IPS DF 6.9 (cell line): ENCODE results near the gene SNX30.
A peak's percentile ranks its signal among the peaks of the same experiment; 100 is the strongest.

Experiments
- DNase-seq: peaks from one replicate; pipeline ENCODE4 v3.0.0-alpha.2; 2013; ENCODE audit warnings: low read depth, low spot score
- H3K27ac ChIP-seq: one replicate; pipeline ENCODE4 v1.5.1; 2013; ENCODE audit warnings: low read length, control low read depth
- H3K27me3 ChIP-seq: 2 replicates; pipeline ENCODE4 v1.6.1; 2013; ENCODE audit warnings: mild to moderate bottlenecking, low read length; ENCODE audit not compliant: control insufficient read depth, insufficient read depth
- H3K36me3 ChIP-seq: 2 replicates; pipeline ENCODE4 v1.6.1; 2013; ENCODE audit warnings: low read length; ENCODE audit not compliant: control insufficient read depth, insufficient read depth
- H3K4me1 ChIP-seq: 2 replicates; pipeline ENCODE4 v1.6.1; 2013; ENCODE audit warnings: low read length; ENCODE audit not compliant: control insufficient read depth, insufficient read depth
- H3K4me3 ChIP-seq: 2 replicates; pipeline ENCODE4 v1.5.1; 2013; ENCODE audit warnings: mild to moderate bottlenecking, low read length
- H3K9me3 ChIP-seq: 2 replicates; pipeline ENCODE4 v1.6.1; 2013; ENCODE audit warnings: low read length, inconsistent platforms; ENCODE audit not compliant: control insufficient read depth, insufficient read depth
- WGBS: extraction: QIAGEN DNeasy Blood & Tissue Kit; methylation state at CpG from one replicate; pipeline ENCODE4 v1.1.7; 2013; ENCODE audit warnings: mixed read lengths, missing lambda C conversion rate; ENCODE audit not compliant: insufficient read length, insufficient coverage; 5-methylcytosine and 5-hydroxymethylcytosine counted together

Gene SNX30

DNA sequence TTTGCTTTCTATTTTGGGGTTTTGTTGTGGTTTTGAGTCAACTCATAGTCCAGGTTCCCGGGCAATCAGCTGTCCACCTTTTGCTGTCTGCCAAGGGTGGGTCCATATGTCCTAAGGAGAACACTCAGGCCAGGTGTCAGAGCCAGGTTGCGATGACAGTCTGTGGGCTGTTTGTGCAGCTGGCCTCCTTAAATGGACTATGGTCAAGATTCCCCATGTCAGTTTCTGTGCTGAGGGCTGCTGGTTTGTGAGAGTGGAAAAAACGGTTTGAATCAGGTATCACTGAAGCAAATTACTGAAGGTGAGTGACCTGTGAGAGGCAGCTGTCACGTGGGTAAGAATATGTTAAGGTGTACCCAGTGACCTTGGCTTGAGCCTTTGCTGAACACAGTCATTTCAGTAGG is 33.0 kb downstream of the SNX30 start:
- Histone ChIP-seq H3K36me3 (no peaks in the 10 kb centered on the region), H3K27ac (no peak overlapping the region), H3K4me3 (no peak overlapping the region), H3K4me1 (no peaks in the 10 kb centered on the region; the same call in 1 of the 2 replicates), H3K9me3 (no peaks in the 10 kb centered on the region), H3K27me3 (no peaks in the 10 kb centered on the region)
- WGBS, result no CpG with 5 or more reads among the region's 4 CpGs
- no peak for DNase-seq

DNA sequence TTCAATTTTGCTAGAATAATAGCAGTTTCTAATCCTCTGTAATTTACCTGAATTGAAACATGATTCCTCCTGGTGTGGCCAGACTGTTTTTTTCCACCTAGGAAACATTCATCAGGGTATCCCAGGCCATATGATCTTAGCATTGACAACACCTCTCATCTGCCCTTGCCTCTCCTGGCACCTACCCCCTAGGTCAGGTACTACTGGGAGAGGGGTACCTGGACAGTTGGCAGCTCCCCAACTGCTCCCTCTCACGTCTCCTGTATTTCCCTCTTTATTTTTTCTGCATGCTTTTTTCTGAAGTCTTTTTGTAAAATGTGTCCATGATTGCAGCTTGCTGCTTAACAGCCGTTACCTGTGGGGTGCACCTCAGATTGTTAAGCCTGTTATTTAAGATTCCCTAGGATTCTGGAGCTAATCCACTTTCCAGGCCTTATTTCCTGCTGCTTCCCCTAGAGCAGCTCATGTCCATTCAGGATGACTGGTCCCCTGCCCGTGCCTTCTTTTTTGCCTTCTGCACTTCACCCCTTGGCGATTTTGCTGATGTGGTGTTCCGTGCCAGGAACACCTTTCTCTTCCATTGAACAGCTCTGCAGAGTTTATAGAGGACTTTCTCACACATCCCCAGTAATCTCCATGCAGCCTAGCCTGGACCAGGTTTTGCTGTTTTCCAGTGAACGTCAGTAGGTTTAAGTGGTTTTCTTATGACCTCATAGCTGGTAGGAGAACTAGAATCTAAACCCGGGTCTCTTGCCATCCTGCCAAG is 33.6 kb downstream of the SNX30 start:
- no peaks in the 10 kb centered on the region for H3K9me3 ChIP-seq
- H3K36me3 ChIP-seq, result no peaks in the 10 kb centered on the region
- H3K27ac ChIP-seq, result no peak overlapping the region
- H3K4me3 ChIP-seq, result no peak overlapping the region
- peak; percentile 13 for DNase-seq
- H3K27me3 ChIP-seq, result no peaks in the 10 kb centered on the region
- no peaks in the 10 kb centered on the region; the same call in 1 of the 2 replicates for H3K4me1 ChIP-seq
- no CpG with 5 or more reads among the region's 7 CpGs for WGBS

DNA sequence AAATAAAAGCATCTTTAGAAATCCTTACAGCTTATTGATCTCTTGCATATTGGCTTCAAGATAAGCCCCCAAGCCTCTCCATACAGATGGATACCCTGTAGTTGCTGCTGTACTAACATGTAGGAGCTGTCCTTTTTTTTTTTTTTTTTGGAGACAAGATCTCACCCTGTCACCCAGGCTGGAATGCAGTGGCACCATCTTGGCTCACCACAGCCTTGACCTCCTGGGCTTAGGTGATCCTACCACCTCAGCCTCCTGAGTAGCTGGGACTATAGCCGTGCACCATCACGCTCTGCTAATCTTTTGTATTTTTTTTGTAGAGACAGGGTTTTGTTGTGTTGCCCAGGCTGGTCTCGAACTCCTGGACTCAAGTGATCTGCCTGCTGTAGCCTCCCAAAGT is 35.4 kb downstream of the SNX30 start:
- H3K9me3 ChIP-seq, result no peaks in the 10 kb centered on the region
- H3K36me3 ChIP-seq, result no peaks in the 10 kb centered on the region
- DNase-seq, result no peak
- WGBS, result no CpG with 5 or more reads among the region's 3 CpGs
- H3K27me3 ChIP-seq, result no peaks in the 10 kb centered on the region
- no peak overlapping the region for H3K27ac ChIP-seq
- H3K4me1 ChIP-seq, result no peaks in the 10 kb centered on the region; the same call in 1 of the 2 replicates
- H3K4me3 ChIP-seq, result no peak overlapping the region

DNA sequence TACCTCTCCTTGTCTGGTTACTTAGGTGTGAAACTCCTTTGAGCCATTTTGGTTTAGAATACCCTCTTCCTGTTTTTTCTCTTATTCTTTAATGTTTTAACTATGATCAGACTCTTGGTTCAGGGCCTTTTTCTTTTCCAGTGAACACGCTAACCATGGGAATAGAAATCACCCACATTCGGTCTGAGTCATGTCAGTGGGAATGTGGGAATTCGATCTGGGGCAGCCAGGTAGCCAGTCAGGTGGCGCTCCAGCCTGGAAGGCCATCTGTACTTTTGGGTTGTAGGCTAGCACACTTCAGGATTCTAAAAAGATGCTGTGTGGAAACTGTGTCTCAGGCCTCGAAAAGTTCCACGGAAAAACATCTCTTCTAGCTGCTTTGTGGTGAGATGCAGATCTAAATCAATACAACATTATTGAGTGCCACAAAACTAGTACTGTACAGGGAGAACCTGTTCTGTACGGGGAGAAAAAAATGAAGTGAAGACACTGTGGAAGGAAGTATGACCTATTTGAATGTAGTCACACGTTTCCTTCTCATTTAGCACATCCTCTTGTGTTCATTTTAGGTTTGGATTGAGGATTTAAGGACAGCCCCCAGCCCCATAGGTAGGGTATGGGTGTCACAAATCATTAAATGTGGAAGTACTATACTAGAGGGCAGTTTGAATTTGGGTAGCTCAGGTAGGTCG is 36.4 kb downstream of the SNX30 start:
- H3K27me3 ChIP-seq, result no peaks in the 10 kb centered on the region
- no peaks in the 10 kb centered on the region for H3K9me3 ChIP-seq
- H3K27ac ChIP-seq, result no peak overlapping the region
- no peaks in the 10 kb centered on the region for H3K36me3 ChIP-seq
- no peak for DNase-seq
- no CpG with 5 or more reads among the region's 9 CpGs for WGBS
- no peaks in the 10 kb centered on the region; the same call in 1 of the 2 replicates for H3K4me1 ChIP-seq
- H3K4me3 ChIP-seq, result no peak overlapping the region

DNA sequence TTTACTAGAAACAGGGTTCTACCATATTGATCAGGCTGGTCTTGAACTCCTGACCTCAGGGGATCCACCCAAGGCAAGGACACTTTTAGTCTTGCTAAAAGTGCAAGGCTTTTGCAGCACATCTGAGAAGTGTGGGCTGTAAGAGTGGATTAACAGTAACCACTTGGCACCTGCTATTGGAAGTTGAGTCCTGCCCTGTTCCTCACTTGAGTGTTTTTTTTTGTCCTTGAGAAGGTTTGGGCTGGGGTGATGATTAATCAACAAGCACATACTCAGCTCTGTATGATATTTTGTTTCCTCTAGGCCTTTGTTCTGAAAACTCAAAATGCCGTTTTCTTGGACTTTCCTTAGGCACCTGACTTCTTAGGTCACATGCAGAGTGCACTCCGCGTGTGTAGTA is 37.4 kb downstream of the SNX30 start:
- H3K36me3 ChIP-seq, result no peaks in the 10 kb centered on the region
- WGBS, result no CpG with 5 or more reads among the region's 3 CpGs
- no peaks in the 10 kb centered on the region for H3K9me3 ChIP-seq
- no peak overlapping the region for H3K4me3 ChIP-seq
- H3K4me1 ChIP-seq, result no peaks in the 10 kb centered on the region; the same call in 1 of the 2 replicates
- DNase-seq, result no peak
- no peaks in the 10 kb centered on the region for H3K27me3 ChIP-seq
- no peak overlapping the region for H3K27ac ChIP-seq

DNA sequence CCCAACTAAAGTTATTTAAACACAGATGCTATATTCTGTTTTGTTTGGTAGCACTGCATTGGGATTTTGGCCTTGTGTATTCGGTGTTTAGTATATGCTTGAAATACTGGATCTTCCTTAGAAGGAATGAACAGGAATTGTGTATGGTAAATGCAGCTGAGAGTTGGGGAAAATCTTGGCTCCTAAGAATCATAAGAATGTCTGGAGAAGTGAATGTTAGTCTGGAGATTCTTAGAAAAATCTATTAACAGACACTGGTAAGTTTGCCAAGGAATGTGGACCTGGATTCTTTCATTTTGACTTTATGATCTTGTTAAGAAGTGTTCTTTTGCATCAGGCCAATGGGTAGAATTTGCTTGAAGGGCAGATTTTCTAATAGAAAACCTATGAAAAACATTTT is 38.9 kb downstream of the SNX30 start:
- H3K27ac ChIP-seq, result no peak overlapping the region
- DNase-seq, result no peak

DNA sequence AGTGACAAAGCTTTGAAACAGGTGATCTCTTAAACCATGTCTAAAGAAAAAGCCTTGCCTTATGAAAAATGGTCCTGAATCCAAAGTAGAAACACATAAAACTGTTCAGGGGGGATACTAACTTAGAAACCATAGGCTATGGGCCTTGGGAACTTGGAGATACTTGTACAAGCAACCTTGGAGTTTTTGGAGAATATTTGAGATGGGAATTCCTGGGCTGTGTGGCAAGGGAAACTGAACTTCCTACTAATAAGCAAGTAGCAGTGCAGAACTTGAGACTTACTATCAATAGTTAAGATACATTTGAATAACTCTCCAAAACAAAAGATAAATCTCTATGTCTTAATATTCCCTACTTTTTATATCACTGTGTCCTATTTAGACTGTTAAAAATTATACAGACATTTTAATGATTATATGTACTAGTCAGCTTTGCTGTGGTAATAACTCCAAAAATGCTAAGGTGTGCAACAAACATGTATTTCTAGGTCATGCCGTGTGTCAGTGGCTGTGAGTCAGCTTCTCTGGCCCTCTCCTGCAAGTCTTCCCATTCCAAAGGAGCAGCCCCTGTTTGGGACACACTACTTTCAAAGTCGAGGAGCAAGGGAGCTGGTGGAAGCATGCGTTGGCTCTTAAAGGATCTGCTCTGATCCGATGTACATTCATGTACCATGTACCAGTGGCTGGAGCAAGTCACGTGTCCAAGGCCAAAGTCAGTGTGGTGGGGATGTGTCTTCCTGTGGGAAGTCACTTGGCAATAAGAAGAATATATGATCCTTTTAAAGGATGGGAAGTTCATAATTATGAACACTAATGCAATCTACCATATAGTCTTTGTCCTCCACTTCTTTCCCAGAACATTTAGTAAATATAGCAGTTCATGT is 39.6 kb downstream of the SNX30 start:
- Histone ChIP-seq H3K27ac (no peak overlapping the region), H3K36me3 (no peaks in the 10 kb centered on the region), H3K4me3 (no peak overlapping the region), H3K27me3 (no peaks in the 10 kb centered on the region), H3K9me3 (no peaks in the 10 kb centered on the region), H3K4me1 (no peaks in the 10 kb centered on the region)
- WGBS, result no CpG with 5 or more reads among the region's 5 CpGs
- no peak for DNase-seq

More for the DNA sequence above, 38.9 kb downstream of the SNX30 start:
- no CpG with 5 or more reads among the region's 1 CpG for WGBS
- Histone ChIP-seq H3K27me3 (no peaks in the 10 kb centered on the region), H3K4me3 (no peak overlapping the region), H3K9me3 (no peaks in the 10 kb centered on the region), H3K36me3 (no peaks in the 10 kb centered on the region), H3K4me1 (no peaks in the 10 kb centered on the region; the same call in 1 of the 2 replicates)

DNA sequence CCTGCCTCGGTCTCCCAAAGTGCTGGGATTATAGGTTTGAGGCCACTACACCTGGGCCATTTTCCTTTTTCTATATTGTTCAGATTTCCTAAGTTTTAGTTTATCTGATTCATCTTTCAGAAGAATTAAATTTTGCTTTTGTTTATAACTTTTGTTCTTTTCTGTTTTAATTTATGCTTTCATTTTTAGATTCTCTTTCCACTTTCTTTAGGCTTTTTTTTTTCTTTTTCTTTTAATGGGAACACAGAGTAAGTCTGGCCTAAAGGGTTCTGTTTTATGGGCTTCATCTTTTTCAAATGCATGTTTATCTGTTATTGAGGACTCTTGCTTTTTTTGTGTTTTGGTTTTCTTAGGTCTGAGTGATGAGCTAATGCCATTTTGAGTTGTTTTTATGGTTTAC is 42.1 kb downstream of the SNX30 start:
- no peaks in the 10 kb centered on the region for H3K36me3 ChIP-seq
- no peaks in the 10 kb centered on the region for H3K9me3 ChIP-seq
- no peaks in the 10 kb centered on the region for H3K27me3 ChIP-seq
- no peak for DNase-seq
- no peak overlapping the region for H3K27ac ChIP-seq
- no peak overlapping the region for H3K4me3 ChIP-seq
- WGBS, result no CpG with 5 or more reads among the region's 1 CpG
- H3K4me1 ChIP-seq, result no peaks in the 10 kb centered on the region

DNA sequence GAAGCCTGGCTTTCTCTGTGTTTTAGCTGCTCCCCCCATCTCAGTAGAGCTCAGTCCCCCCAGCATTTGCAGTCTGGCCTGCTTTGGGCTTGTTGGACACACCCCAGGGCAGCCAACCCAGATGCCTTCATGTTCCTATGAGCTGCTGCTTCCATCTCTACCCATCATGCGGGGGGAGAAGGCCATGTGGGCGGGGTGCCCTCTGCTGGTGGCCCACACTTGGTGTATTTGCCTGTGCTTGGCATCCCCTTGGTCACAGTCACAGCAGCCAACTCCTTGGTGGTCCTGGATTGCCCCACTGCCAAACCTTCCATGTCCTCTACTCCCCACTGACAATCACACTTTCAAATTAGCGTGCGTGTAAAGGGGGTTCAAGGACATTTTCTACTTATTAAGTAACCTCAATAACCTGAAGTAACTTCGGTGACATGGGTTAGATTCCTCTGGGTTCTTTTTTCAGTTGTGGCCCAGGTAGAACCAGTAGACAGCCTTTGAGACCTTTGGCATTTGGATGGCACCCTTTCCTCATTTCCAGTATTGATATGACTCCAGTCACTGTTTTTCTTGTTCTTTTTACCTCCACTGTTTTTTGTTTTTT is 42.8 kb downstream of the SNX30 start:
- H3K4me3 ChIP-seq, result no peak overlapping the region

DNA sequence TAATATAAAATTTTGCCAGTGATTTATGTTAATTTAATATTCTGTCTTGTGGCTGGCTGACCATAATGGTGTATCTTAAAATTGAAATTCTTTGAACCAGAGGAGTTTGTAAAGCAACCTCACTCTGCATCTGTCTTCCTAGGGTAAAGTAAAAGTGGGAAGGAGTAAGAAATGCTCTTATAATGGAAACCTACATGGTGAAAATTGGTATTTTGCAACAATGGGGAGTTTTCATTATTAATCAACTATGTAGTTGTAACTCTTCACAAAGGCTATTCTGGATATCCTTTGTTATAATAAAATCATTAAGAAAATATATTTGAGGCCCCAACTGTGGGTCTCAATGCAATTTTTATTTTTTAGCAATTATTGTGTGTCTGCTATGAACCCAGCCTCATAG is 44.2 kb downstream of the SNX30 start:
- Histone ChIP-seq H3K27ac (no peak overlapping the region), H3K4me3 (no peak overlapping the region), H3K36me3 (no peaks in the 10 kb centered on the region), H3K4me1 (no peaks in the 10 kb centered on the region), H3K27me3 (no peaks in the 10 kb centered on the region), H3K9me3 (no peaks in the 10 kb centered on the region)
- DNase-seq, result no peak

More for the DNA sequence above, 42.8 kb downstream of the SNX30 start:
- Histone ChIP-seq H3K27me3 (no peaks in the 10 kb centered on the region), H3K36me3 (no peaks in the 10 kb centered on the region), H3K9me3 (no peaks in the 10 kb centered on the region), H3K27ac (no peak overlapping the region), H3K4me1 (no peaks in the 10 kb centered on the region)
- no CpG with 5 or more reads among the region's 5 CpGs for WGBS
- DNase-seq, result peak; percentile 54
